Parathyroid adenoma (tissue), 2 donors: ENCODE measurements around the gene HBS1L.
"Not testable (repeated sequence)": the region's sequence is repeated elsewhere in the genome, so short reads cannot be mapped to it uniquely, and the experiment has no call there.

Experiments used
- H2AFZ ChIP-seq: fragments of 300-600 bp; sonication (generic); one replicate; pipeline ENCODE4 v1.7.0; 2017; ENCODE audit warnings: antibody characterized with exemption, mild to moderate bottlenecking
- H3K27ac ChIP-seq: fragments of 300-600 bp; sonication (generic); one replicate; pipeline ENCODE4 v1.7.0; 2017
- H3K27me3 ChIP-seq: fragments of 300-600 bp; sonication (generic); one replicate; pipeline ENCODE4 v1.7.0; 2017; ENCODE audit warnings: low read length; ENCODE audit not compliant: control insufficient read depth, insufficient read depth
- H3K36me3 ChIP-seq: fragments of 300-600 bp; sonication (generic); one replicate; pipeline ENCODE4 v1.7.0; 2017; ENCODE audit warnings: low read length; ENCODE audit not compliant: control insufficient read depth, insufficient read depth
- H3K4me1 ChIP-seq: fragments of 300-600 bp; sonication (generic); one replicate; pipeline ENCODE4 v1.7.0; 2017; ENCODE audit warnings: control low read depth
- H3K4me2 ChIP-seq: fragments of 300-600 bp; sonication (generic); one replicate; pipeline ENCODE4 v1.7.0; 2017; ENCODE audit warnings: low read length
- H3K4me3 ChIP-seq: fragments of 300-600 bp; sonication (generic); one replicate; pipeline ENCODE4 v1.7.0; 2017; ENCODE audit warnings: low read depth, low read length
- H3K79me2 ChIP-seq: fragments of 300-600 bp; sonication (generic); one replicate; pipeline ENCODE4 v1.7.0; 2017; ENCODE audit warnings: control low read depth
- H3K9ac ChIP-seq: fragments of 300-600 bp; sonication (generic); one replicate; pipeline ENCODE4 v1.7.0; 2017; ENCODE audit warnings: mild to moderate bottlenecking
- H3K9me3 ChIP-seq: fragments of 300-600 bp; sonication (generic); one replicate; pipeline ENCODE4 v1.7.0; 2017; ENCODE audit warnings: low read length; ENCODE audit not compliant: control insufficient read depth
- TF ChIP-seq, protein P1 (sequence below): fragments of 300-600 bp; sonication (generic); IDR thresholded peaks from one replicate; pipeline ENCODE4 v1.7.0; 2017; ENCODE audit warnings: antibody characterized with exemption, mild to moderate bottlenecking
- donor health status: primary hyperparathyroidism.

Gene HBS1L

GRCh38 chr6:135066397-135066796, 11.8 kb upstream of the HBS1L start:
- H3K27ac ChIP-seq: no peak overlapping the region
- no peak overlapping the region for H2AFZ ChIP-seq
- TF ChIP-seq, protein P1, sequence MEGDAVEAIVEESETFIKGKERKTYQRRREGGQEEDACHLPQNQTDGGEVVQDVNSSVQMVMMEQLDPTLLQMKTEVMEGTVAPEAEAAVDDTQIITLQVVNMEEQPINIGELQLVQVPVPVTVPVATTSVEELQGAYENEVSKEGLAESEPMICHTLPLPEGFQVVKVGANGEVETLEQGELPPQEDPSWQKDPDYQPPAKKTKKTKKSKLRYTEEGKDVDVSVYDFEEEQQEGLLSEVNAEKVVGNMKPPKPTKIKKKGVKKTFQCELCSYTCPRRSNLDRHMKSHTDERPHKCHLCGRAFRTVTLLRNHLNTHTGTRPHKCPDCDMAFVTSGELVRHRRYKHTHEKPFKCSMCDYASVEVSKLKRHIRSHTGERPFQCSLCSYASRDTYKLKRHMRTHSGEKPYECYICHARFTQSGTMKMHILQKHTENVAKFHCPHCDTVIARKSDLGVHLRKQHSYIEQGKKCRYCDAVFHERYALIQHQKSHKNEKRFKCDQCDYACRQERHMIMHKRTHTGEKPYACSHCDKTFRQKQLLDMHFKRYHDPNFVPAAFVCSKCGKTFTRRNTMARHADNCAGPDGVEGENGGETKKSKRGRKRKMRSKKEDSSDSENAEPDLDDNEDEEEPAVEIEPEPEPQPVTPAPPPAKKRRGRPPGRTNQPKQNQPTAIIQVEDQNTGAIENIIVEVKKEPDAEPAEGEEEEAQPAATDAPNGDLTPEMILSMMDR: no peak
- H3K9me3 ChIP-seq: no peaks in the 10 kb centered on the region
- H3K27me3 ChIP-seq: no peaks in the 10 kb centered on the region
- no peaks in the 10 kb centered on the region for H3K79me2 ChIP-seq
- no peaks in the 10 kb centered on the region for H3K4me1 ChIP-seq
- no peak overlapping the region for H3K9ac ChIP-seq
- H3K4me2 ChIP-seq: no peak overlapping the region
- no peak overlapping the region for H3K4me3 ChIP-seq
- no peaks in the 10 kb centered on the region for H3K36me3 ChIP-seq

GRCh38 chr6:135064586-135064985, 10.0 kb upstream of the HBS1L start:
- no peak overlapping the region for H3K27ac ChIP-seq
- H3K27me3 ChIP-seq: no peaks in the 10 kb centered on the region
- TF ChIP-seq, protein P1: no peak
- no peak overlapping the region for H2AFZ ChIP-seq
- H3K4me3 ChIP-seq: no peak overlapping the region
- H3K36me3 ChIP-seq: no peaks in the 10 kb centered on the region
- no peak overlapping the region for H3K4me2 ChIP-seq
- no peak overlapping the region for H3K9ac ChIP-seq
- H3K4me1 ChIP-seq: no peaks in the 10 kb centered on the region
- H3K9me3 ChIP-seq: no peaks in the 10 kb centered on the region
- no peaks in the 10 kb centered on the region for H3K79me2 ChIP-seq

GRCh38 chr6:135063926-135064325, 9.3 kb upstream of the HBS1L start:
- Histone ChIP-seq H3K27ac (no peak overlapping the region), H3K4me3 (no peak overlapping the region), H3K9ac (no peak overlapping the region)

GRCh38 chr6:135062735-135063134, 8.1 kb upstream of the HBS1L start:
- H3K79me2 ChIP-seq: no peaks in the 10 kb centered on the region
- H2AFZ ChIP-seq: no peak overlapping the region
- H3K9ac ChIP-seq: no peak overlapping the region
- no peaks in the 10 kb centered on the region for H3K9me3 ChIP-seq
- H3K4me2 ChIP-seq: no peak overlapping the region
- H3K36me3 ChIP-seq: no peaks in the 10 kb centered on the region
- no peaks in the 10 kb centered on the region for H3K27me3 ChIP-seq
- TF ChIP-seq, protein P1: no peak
- H3K27ac ChIP-seq: no peak overlapping the region
- no peaks in the 10 kb centered on the region for H3K4me1 ChIP-seq
- no peak overlapping the region for H3K4me3 ChIP-seq

More at GRCh38 chr6:135063926-135064325, 9.3 kb upstream of the HBS1L start:
- H3K79me2 ChIP-seq: no peaks in the 10 kb centered on the region
- no peaks in the 10 kb centered on the region for H3K4me1 ChIP-seq
- H3K27me3 ChIP-seq: no peaks in the 10 kb centered on the region
- TF ChIP-seq, protein P1: no peak
- no peaks in the 10 kb centered on the region for H3K36me3 ChIP-seq
- H3K4me2 ChIP-seq: no peak overlapping the region
- no peaks in the 10 kb centered on the region for H3K9me3 ChIP-seq
- no peak overlapping the region for H2AFZ ChIP-seq

DNA sequence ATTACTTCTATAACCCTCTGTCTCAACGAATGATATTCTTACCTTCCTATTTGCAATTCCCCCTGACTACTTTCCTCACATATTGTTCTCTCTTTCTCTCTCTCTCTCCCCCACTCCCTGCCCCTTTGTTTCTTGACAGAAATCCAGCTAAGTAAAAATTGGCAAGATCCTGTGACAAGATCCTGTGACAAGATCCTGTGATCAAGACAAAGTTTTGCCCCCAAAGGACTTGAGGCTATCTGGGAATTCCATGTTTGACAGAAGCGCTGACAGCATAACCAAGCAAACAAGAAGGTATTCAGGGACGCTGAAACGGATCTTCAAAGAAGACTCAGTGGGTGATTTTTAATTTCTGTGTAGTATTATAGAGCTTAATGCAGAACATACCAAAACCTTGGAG, 5.5 kb upstream of the HBS1L start:
- Histone ChIP-seq H3K27me3 (no peaks in the 10 kb centered on the region), H3K4me3 (no peak overlapping the region), H2AFZ (peak overlapping the region; percentile 24), H3K27ac (no peak overlapping the region), H3K9me3 (no peaks in the 10 kb centered on the region), H3K4me1 (peaks cover 2% of the 10 kb centered on the region), H3K79me2 (no peaks in the 10 kb centered on the region), H3K9ac (no peak overlapping the region), H3K36me3 (no peaks in the 10 kb centered on the region), H3K4me2 (no peak overlapping the region)
- TF ChIP-seq, protein P1: no peak

DNA sequence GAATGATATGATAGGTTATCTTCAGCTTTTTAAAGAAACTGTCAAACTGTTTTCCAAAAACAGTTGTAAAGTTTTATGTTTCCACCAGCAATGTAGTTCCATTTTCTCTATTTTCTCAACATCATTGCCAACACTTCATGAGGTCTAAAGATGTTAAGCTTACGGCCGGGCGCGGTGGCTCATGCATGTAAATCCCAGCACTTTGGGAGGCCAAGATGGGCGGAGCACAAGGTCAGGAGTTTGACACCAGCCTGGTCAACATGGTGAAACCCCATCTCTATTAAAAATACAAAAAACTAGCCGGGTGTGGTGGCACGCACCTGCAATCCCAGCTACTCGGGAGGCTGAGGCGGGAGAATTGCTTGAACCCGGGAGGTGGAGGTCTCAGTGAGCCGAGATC, 3.7 kb upstream of the HBS1L start:
- H3K79me2 ChIP-seq, H3K4me1 ChIP-seq, H3K9ac ChIP-seq, H2AFZ ChIP-seq, H3K4me3 ChIP-seq, H3K27ac ChIP-seq, H3K9me3 ChIP-seq, H3K4me2 ChIP-seq, H3K36me3 ChIP-seq, H3K27me3 ChIP-seq: not testable (repeated sequence)
